GM19395 (cell line): ENCODE data around the gene PTPRK.

ENCODE experiments used
- ATAC-seq: cut with Tn5 transposase; IDR thresholded peaks from one replicate; pipeline ENCODE4 v1.9.1; 2021; ENCODE audit warnings: mild to moderate bottlenecking, moderate library complexity; ENCODE audit not compliant: unreplicated experiment

PTPRK gene

GRCh38 chr6:127976796-127977195, 543.6 kb downstream of the PTPRK start:
- no peak for ATAC-seq

GRCh38 chr6:127976111-127976510, 544.3 kb downstream of the PTPRK start:
- ATAC-seq, result no peak

GRCh38 chr6:127972815-127973214, 547.6 kb downstream of the PTPRK start:
- ATAC-seq, result no peak

GRCh38 chr6:127971945-127972391, 548.4 kb downstream of the PTPRK start:
- ATAC-seq, result peak; percentile 62

- no peak for ATAC-seq
Measured at GRCh38 chr6:127971386-127971785, 549.0 kb downstream of the PTPRK start.

- no peak for ATAC-seq
Measured at GRCh38 chr6:127969701-127970100, 550.7 kb downstream of the PTPRK start.

- ATAC-seq, result no peak
Measured at GRCh38 chr6:127968394-127968793, 552.0 kb downstream of the PTPRK start.

- no peak for ATAC-seq
Measured at GRCh38 chr6:127967708-127968107, 552.7 kb downstream of the PTPRK start.

GRCh38 chr6:127966616-127967015, 553.8 kb downstream of the PTPRK start:
- no peak for ATAC-seq

GRCh38 chr6:127963495-127963894, 556.9 kb downstream of the PTPRK start:
- no peak for ATAC-seq

GRCh38 chr6:127959869-127960268, 560.5 kb downstream of the PTPRK start:
- ATAC-seq, result no peak

GRCh38 chr6:127956956-127957355, 563.4 kb downstream of the PTPRK start:
- ATAC-seq, result no peak

GRCh38 chr6:127956260-127956888, 564.0 kb downstream of the PTPRK start:
- no peak for ATAC-seq

GRCh38 chr6:127954082-127954481, 566.3 kb downstream of the PTPRK start:
- no peak for ATAC-seq

- ATAC-seq, result no peak
Measured at GRCh38 chr6:127952831-127953230, 567.6 kb downstream of the PTPRK start.

- ATAC-seq, result no peak
Measured at GRCh38 chr6:127952176-127952575, 568.2 kb downstream of the PTPRK start.

GRCh38 chr6:127951172-127951917, 569.1 kb downstream of the PTPRK start:
- peak; percentile 87 for ATAC-seq

- ATAC-seq, result peak; percentile 38
Measured at GRCh38 chr6:127950566-127951145, 569.7 kb downstream of the PTPRK start.

- no peak for ATAC-seq
Measured at GRCh38 chr6:127949251-127949650, 571.1 kb downstream of the PTPRK start.

GRCh38 chr6:127946388-127946787, 574.0 kb downstream of the PTPRK start:
- no peak for ATAC-seq

- ATAC-seq, result no peak
Measured at GRCh38 chr6:127945434-127946097, 574.8 kb downstream of the PTPRK start.

GRCh38 chr6:127941228-127941627, 579.2 kb downstream of the PTPRK start:
- no peak for ATAC-seq
